Keratinocyte (primary cell): Measurements from ENCODE around the gene EHBP1.

ENCODE experiments used
- CTCF ChIP-seq, 3 experiments: IDR thresholded peaks in 1 of 3; conservative IDR thresholded peaks in 1 of 3; optimal IDR thresholded peaks in 1 of 3; 2 replicates in 2 of 3; 3 replicates in 1 of 3; pipeline versions ENCODE3 to v1.5.1; 2011; ENCODE audit warnings: low read length in 3 of 3, mild to moderate bottlenecking in 3 of 3, moderate library complexity in 2 of 3, control low read depth in 1 of 3, inconsistent platforms in 1 of 3; ENCODE audit not compliant: insufficient read depth in 2 of 3; ENCODE audit errors: extremely low read depth in 1 of 3
- EZH2 ChIP-seq: IDR thresholded peaks from one replicate; pipeline ENCODE4 v1.6.1; 2012; ENCODE audit warnings: inconsistent platforms, mild to moderate bottlenecking, low read length, moderate library complexity

GRCh38 chr2:62858231-62858832, 152.8 kb downstream of the EHBP1 start:
- no peak for TF ChIP-seq EZH2
- TF ChIP-seq CTCF (optimal IDR thresholded peaks at IDR 0.05 in 1 of 3, IDR thresholded peaks at IDR 0.05 in 1 of 3, conservative IDR thresholded peaks at IDR 0.05 in 1 of 3; ENCODE audit: extremely low read depth in 1 of 3, insufficient read depth in 2 of 3, low read length in 3 of 3), result no peak
